GM18907 (cell line): ENCODE data around the gene KDM2B.
"Not testable (repeated sequence)": the region's sequence is repeated elsewhere in the genome, so short reads cannot be mapped to it uniquely, and the experiment has no call there.

Experiments used
- ATAC-seq: cut with Tn5 transposase; IDR thresholded peaks from one replicate; pipeline ENCODE4 v1.9.1; 2021; ENCODE audit warnings: mild to moderate bottlenecking, moderate library complexity; ENCODE audit not compliant: unreplicated experiment

KDM2B gene

DNA sequence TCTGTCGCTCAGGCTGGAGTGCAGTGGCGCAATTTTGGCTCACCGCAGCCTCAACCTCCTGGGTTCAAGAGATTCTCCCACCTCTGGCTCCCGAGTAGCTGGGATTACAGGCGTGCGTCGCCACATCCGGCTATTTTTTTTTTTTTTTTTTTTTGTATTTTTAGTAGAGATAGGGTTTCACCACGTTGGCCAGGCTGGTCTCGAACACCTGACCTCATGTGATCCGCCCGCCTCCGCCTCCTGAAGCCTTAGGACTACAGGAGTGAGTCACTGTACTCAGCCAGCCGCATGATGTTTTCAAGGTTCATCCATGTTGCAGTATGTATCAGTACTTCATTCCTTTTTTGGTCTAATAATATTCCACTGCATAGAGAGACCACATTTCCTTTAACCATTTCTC lies 183.3 kb downstream of the KDM2B start:
- no peak for ATAC-seq

DNA sequence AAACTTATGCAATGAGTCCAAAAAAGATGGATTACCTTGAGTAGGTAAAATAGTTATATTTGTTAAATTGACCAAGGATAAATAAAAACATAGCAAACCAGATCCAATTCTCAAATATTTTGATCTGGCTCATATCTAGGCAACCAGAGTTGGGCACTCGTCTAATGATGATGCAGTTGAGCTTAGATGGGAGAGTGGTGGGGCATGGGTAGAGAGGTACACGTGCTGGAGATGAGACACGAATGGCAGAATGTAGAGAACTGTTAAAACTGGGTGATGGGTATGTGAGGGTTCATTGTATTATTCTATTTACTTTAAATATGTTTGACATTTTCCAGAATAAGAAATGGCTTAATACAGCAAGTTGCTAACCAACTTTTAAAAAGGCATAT lies 188.5 kb downstream of the KDM2B start:
- ATAC-seq: no peak

GRCh38 chr12:121391619-121392324 lies 189.1 kb downstream of the KDM2B start:
- ATAC-seq: no peak

DNA sequence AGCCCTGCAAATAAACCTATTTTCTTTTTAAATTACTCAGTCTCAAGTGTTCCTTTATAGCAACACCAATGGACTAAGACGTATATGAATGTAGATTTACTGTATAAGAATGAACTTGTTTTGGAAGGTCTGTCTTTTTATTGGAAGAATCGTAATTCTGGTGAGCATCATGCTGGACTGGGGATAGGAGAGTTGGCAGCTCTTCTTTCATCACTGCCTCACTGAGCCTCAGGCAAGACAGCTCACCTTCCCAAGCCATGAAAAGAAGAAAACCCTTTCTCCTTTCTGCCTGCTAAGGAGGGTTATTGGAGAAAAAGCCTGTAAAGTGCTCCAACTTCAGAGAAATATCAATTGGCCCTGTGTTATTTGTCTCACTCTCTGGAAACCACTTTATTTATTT lies 190.0 kb downstream of the KDM2B start:
- ATAC-seq: no peak

- no peak for ATAC-seq
Measured at GRCh38 chr12:121388421-121388981, 192.3 kb downstream of the KDM2B start.

DNA sequence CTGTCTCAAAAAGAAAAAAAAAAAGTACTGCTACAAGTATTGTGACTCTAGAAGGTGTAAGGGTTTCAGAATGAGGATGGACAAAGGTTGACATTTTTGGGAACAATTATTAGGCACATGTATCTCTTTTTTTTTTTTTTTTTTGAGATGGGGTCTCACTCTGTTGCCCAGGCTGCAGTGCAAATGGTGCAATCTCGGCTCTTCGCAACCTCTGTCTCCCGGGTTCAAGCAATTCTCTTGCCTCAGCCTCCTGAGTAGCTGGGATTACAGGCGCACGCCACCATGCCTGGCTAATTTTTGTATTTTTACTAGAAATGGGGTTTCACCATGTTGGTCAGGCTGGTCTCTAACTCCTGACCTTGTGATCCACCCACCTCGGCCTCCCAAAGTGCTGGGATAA lies 195.9 kb downstream of the KDM2B start:
- ATAC-seq: not testable (repeated sequence)

DNA sequence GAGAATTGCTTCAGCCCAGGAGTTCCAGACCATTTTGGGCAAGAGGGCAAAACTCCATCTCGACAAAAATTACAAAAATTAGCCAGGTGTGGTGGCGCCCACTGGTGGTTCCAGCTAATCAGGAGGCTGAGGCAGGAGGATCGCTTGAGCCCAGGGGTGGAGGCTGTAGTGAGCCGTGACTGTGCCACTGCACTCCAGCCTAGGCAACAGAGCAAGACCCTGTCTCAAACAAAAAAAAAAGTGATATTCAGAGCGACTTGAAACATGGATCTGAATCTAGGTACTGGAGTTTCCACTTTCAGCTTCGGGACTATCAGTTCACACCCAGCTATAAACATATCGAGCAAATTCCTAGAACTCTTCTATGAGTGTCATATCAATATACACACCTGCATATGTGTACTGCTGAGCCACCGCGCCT lies 197.2 kb downstream of the KDM2B start:
- no peak for ATAC-seq

GRCh38 chr12:121379945-121380344 lies 200.9 kb downstream of the KDM2B start:
- ATAC-seq: no peak
